ENCODE measurements around the gene BTBD6. TPM values are rescaled to one million over a fixed set of nuclear protein-coding genes. Genes with fewer than 3 reads are reported as not detected.

BTBD6 gene
- total and polyA plus RNA-seq, 2 of the 8 experiments (the other 6 are each of a cell fraction or from before 2014, with no cell fraction given), result 10.1 to 10.2 TPM

DNA sequence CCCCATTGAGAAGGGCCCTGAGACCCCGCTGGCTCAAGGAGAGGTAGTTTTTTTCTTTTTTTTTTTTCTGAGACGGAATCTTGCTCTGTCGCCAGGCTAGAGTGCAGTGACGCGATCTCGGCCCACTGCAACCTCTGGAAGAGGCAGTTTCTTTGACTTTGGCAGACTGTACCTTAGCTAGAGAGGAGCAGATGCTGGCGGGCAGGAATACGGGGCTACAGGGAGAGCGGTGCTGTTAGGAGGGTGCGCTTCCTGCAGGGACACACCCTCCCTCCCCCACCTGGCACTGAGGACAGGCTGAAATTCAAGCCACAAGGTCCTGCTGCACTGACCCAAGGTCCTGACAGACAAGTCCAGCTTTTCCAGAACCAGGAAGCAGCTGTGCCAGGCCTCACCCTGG, 35.0 kb upstream of the BTBD6 start:
- Histone ChIP-seq H4K5ac (ENCODE audit: insufficient read length, low read depth, low read length) (no peak overlapping the region), H4K20me1 (replicated peaks in 1 of 2; ENCODE audit: control insufficient read depth in 1 of 2, insufficient read depth in 2 of 2, low read length in 2 of 2) (peaks cover 0 to 14% of the 10 kb centered on the region in 2 experiments), H3K23ac (ENCODE audit: insufficient read length) (no peak overlapping the region), H3K4ac (replicated peaks; ENCODE audit: insufficient read length, low read depth, low read length) (no peak overlapping the region), H3K4me2 (ENCODE audit: insufficient read depth in 1 of 2, low read depth in 2 of 2, low read length in 2 of 2) (no peak overlapping the region), H4K8ac (ENCODE audit: extremely low read depth, insufficient read depth, low read length) (no peak overlapping the region; the same call in 1 of the 2 replicates), H3K27me3 (replicated peaks in 1 of 4; ENCODE audit: control insufficient read depth in 3 of 4, extremely low read depth in 1 of 4, insufficient read depth in 3 of 4, low read length in 3 of 4) (no peaks in the 10 kb centered on the region; a peak in 1 of 7 replicates), H3K9me3 (ENCODE audit: insufficient read depth in 2 of 2, low read depth in 1 of 2, low read length in 1 of 2) (no peaks in the 10 kb centered on the region), H3K79me1 (ENCODE audit: low read depth, low read length) (peaks cover 4% of the 10 kb centered on the region; the same call in 1 of the 2 replicates), H2BK120ac (replicated peaks; ENCODE audit: low read depth, low read length) (no peak overlapping the region), H2AFZ (ENCODE audit: low read length) (no peak overlapping the region), H3K56ac (replicated peaks; ENCODE audit: insufficient read length, low read depth, low read length) (no peak overlapping the region), H2BK20ac (ENCODE audit: low read length) (no peak overlapping the region), H3K14ac (ENCODE audit: insufficient read length) (no peak overlapping the region), H4K91ac (replicated peaks; ENCODE audit: insufficient read length, low read length) (no peak overlapping the region), H3K18ac (ENCODE audit: extremely low read depth, low read length) (no peak overlapping the region), H2BK5ac (ENCODE audit: low read depth, low read length) (no peak overlapping the region), H2BK12ac (ENCODE audit: low read depth, low read length) (no peak overlapping the region), H3K27ac (ENCODE audit: low read depth, low read length) (no peak overlapping the region), H3K9ac (replicated peaks in 1 of 4; ENCODE audit: extremely low read depth in 1 of 4, low read depth in 3 of 4, low read length in 3 of 4) (no peak overlapping the region), H3K4me3 (ENCODE audit: extremely low read depth in 1 of 4, insufficient read depth in 2 of 4, low read depth in 3 of 4, low read length in 4 of 4) (no peak overlapping the region), H2BK15ac (ENCODE audit: low read length) (no peak overlapping the region), H3K23me2 (ENCODE audit: low read depth, low read length) (peaks cover 3% of the 10 kb centered on the region; the same call in 1 of the 2 replicates), H3K36me3 (ENCODE audit: control insufficient read depth in 2 of 4, insufficient read depth in 4 of 4, low read length in 3 of 4) (no peaks in the 10 kb centered on the region; a peak in 1 of 8 replicates), H3K4me1 (replicated peaks in 1 of 4; ENCODE audit: control insufficient read depth in 3 of 4, insufficient read depth in 4 of 4, low read length in 3 of 4) (no peaks in the 10 kb centered on the region), H3K79me2 (ENCODE audit: control insufficient read depth in 1 of 2, insufficient read depth in 2 of 2, low read length in 2 of 2) (no peaks in the 10 kb centered on the region), H2AK5ac (ENCODE audit: low read depth, low read length) (no peak overlapping the region)
- FAIRE-seq (no peak), DNase-seq (ENCODE audit: low read depth in 1 of 2, low spot score in 2 of 2) (no peak)
- 86% methylated on average over 5 of the region's 10 CpGs; no CpG with 5 or more reads in 1 of the 2 experiments for WGBS, 2 experiments (ENCODE audit: extremely low coverage in 1 of 2, insufficient coverage in 1 of 2, insufficient read length in 1 of 2, insufficient replicate concordance in 2 of 2, low coverage in 1 of 2, low lambda C conversion rate in 2 of 2, missing lambda C conversion rate in 1 of 2)
- POLR2A ChIA-PET (ENCODE audit: partially characterized antibody), result no interaction called here
- CTCF ChIA-PET (ENCODE audit: partially characterized antibody), result interaction anchor here (0.6 to 3.3 kb wide), 8 partner anchors 11 to 118 kb away, joined by 3 to 24 read pairs (median 4); no protein-coding TSS in a partner anchor
- TF ChIP-seq EP300 (IDR thresholded peaks at IDR 0.05; ENCODE audit: borderline replicate concordance in 1 of 2, low read depth in 2 of 2, low read length in 2 of 2) (no peak), EGR1 (IDR thresholded peaks at IDR 0.05; ENCODE audit: borderline replicate concordance, low read depth, low read length) (no peak)

All from H1 (cell line).